Measurements from ENCODE around the gene COIL. TPM values are rescaled to one million over a fixed set of nuclear protein-coding genes. Genes with fewer than 3 reads are reported as not detected.

Gene COIL
- total RNA-seq, 2 donors from 2014 or later: 5.0 to 9.9 TPM

- H3K4me1 ChIP-seq (ENCODE audit: control insufficient read depth in 1 of 2, low read depth in 2 of 2): no peaks in the 10 kb centered on the region
- no peak overlapping the region for H3K27ac ChIP-seq
- H3K9me3 ChIP-seq: no peaks in the 10 kb centered on the region
- TF ChIP-seq CTCF (IDR thresholded peaks at IDR 0.05): no peak
- DNase-seq (ENCODE audit: low spot score): no peak
- no peaks in the 10 kb centered on the region for H3K27me3 ChIP-seq (replicated peaks; ENCODE audit: insufficient read depth)
- ATAC-seq (ENCODE audit: insufficient number of reproducible peaks, low FRiP score, low read depth): no peak
- peaks cover 20% of the 10 kb centered on the region for H3K36me3 ChIP-seq
- H3K4me3 ChIP-seq: no peak overlapping the region
Measured at GRCh38 chr17:56935461-56935860, 25.4 kb downstream of the COIL start.

GRCh38 chr17:56934280-56934679 lies 26.6 kb downstream of the COIL start:
- Histone ChIP-seq H3K4me1 (ENCODE audit: control insufficient read depth in 1 of 2, low read depth in 2 of 2) (no peaks in the 10 kb centered on the region), H3K36me3 (peaks cover 20% of the 10 kb centered on the region), H3K4me3 (no peak overlapping the region), H3K27me3 (replicated peaks; ENCODE audit: insufficient read depth) (no peaks in the 10 kb centered on the region), H3K27ac (no peak overlapping the region), H3K9me3 (no peaks in the 10 kb centered on the region)
- DNase-seq (ENCODE audit: low spot score): no peak
- no peak for TF ChIP-seq CTCF (IDR thresholded peaks at IDR 0.05)
- ATAC-seq (ENCODE audit: insufficient number of reproducible peaks, low FRiP score, low read depth): no peak

- H3K27ac ChIP-seq: no peak overlapping the region
- H3K27me3 ChIP-seq (replicated peaks; ENCODE audit: insufficient read depth): no peaks in the 10 kb centered on the region
- no peak for DNase-seq (ENCODE audit: low spot score)
- H3K9me3 ChIP-seq: no peaks in the 10 kb centered on the region
- peaks cover 20% of the 10 kb centered on the region for H3K36me3 ChIP-seq
- no peaks in the 10 kb centered on the region for H3K4me1 ChIP-seq (ENCODE audit: control insufficient read depth in 1 of 2, low read depth in 2 of 2)
- no peak overlapping the region for H3K4me3 ChIP-seq
- no peak for ATAC-seq (ENCODE audit: insufficient number of reproducible peaks, low FRiP score, low read depth)
- no peak for TF ChIP-seq CTCF (IDR thresholded peaks at IDR 0.05)
Measured at GRCh38 chr17:56933868-56934267, 27.0 kb downstream of the COIL start.

- Histone ChIP-seq H3K36me3 (peaks cover 19% of the 10 kb centered on the region), H3K9me3 (no peaks in the 10 kb centered on the region), H3K27ac (no peak overlapping the region), H3K4me3 (no peak overlapping the region), H3K4me1 (ENCODE audit: control insufficient read depth in 1 of 2, low read depth in 2 of 2) (no peaks in the 10 kb centered on the region), H3K27me3 (replicated peaks; ENCODE audit: insufficient read depth) (no peaks in the 10 kb centered on the region)
- no peak for DNase-seq (ENCODE audit: low spot score)
- no peak for TF ChIP-seq CTCF (IDR thresholded peaks at IDR 0.05)
- no peak for ATAC-seq (ENCODE audit: insufficient number of reproducible peaks, low FRiP score, low read depth)
Measured at GRCh38 chr17:56933151-56933745, 27.6 kb downstream of the COIL start.

GRCh38 chr17:56930739-56931337 lies 30.0 kb downstream of the COIL start:
- Histone ChIP-seq H3K27me3 (replicated peaks; ENCODE audit: insufficient read depth) (no peaks in the 10 kb centered on the region), H3K4me1 (ENCODE audit: control insufficient read depth in 1 of 2, low read depth in 2 of 2) (no peaks in the 10 kb centered on the region), H3K9me3 (no peaks in the 10 kb centered on the region), H3K36me3 (peaks cover 6% of the 10 kb centered on the region), H3K27ac (no peak overlapping the region), H3K4me3 (no peak overlapping the region)
- ATAC-seq (ENCODE audit: insufficient number of reproducible peaks, low FRiP score, low read depth) (no peak), DNase-seq (ENCODE audit: low spot score) (no peak)
- no peak for TF ChIP-seq CTCF (IDR thresholded peaks at IDR 0.05)
